ENCODE data around the gene PCSK6.

Gene PCSK6

GRCh38 chr15:101267320-101268104, 222.0 kb downstream of the PCSK6 start:
- peak in 1 of 2 donors; percentile 21 for DNase-seq

GRCh38 chr15:101266787-101267186, 222.7 kb downstream of the PCSK6 start:
- no peak for DNase-seq

GRCh38 chr15:101266034-101266433, 223.5 kb downstream of the PCSK6 start:
- DNase-seq: no peak

- no peak for DNase-seq
Measured at GRCh38 chr15:101264911-101265641, 224.4 kb downstream of the PCSK6 start.

- no peak for DNase-seq
Measured at GRCh38 chr15:101264011-101264410, 225.5 kb downstream of the PCSK6 start.

- DNase-seq: no peak
Measured at GRCh38 chr15:101262551-101262950, 227.0 kb downstream of the PCSK6 start.

GRCh38 chr15:101258238-101259144, 231.0 kb downstream of the PCSK6 start:
- peak; percentile 72 to 77 for DNase-seq

GRCh38 chr15:101256757-101257156, 232.8 kb downstream of the PCSK6 start:
- peak; percentile 19 to 34 for DNase-seq

- DNase-seq: no peak
Measured at GRCh38 chr15:101255615-101256241, 233.8 kb downstream of the PCSK6 start.

- no peak for DNase-seq
Measured at GRCh38 chr15:101255051-101255395, 234.5 kb downstream of the PCSK6 start.

- no peak for DNase-seq
Measured at GRCh38 chr15:101254157-101255050, 235.1 kb downstream of the PCSK6 start.
